ENCODE results near the gene ZNF565. TPM values are rescaled to one million over a fixed set of nuclear protein-coding genes. Genes with fewer than 3 reads are reported as not detected.

ZNF565 gene
- 1 to 10 TPM; 2.0 to 7.5 (median 4.1) TPM for total RNA-seq
- polyA plus RNA-seq = 1 to 10 TPM; 3.1 to 4.7 (median 3.5) TPM
- long read RNA-seq, donor 1, partial matches to known transcripts = 74 of 74 reads
- long read RNA-seq, donor 1, other reads (novel, unspliced or antisense) = 0 of 74 reads
- long read RNA-seq, donor 2 = 0 reads
- long read RNA-seq, donor 3, partial matches to known transcripts = 0 of 1 reads
- long read RNA-seq, donor 3, other reads (novel, unspliced or antisense) = 0 of 1 reads
- long read RNA-seq, donor 4, partial matches to known transcripts = 0 of 12 reads
- long read RNA-seq, donor 4, other reads (novel, unspliced or antisense) = 7 of 12 reads
- long read RNA-seq, donor 5, partial matches to known transcripts = 0 of 10 reads
- long read RNA-seq, donor 5, other reads (novel, unspliced or antisense) = 6 of 10 reads
- long read RNA-seq, donor 6, partial matches to known transcripts = 0 of 7 reads
- long read RNA-seq, donor 6, other reads (novel, unspliced or antisense) = 5 of 7 reads
- long read RNA-seq, donor 7 = 0 reads
- long read RNA-seq, donor 8, partial matches to known transcripts = 0 of 1 reads
- long read RNA-seq, donor 8, other reads (novel, unspliced or antisense) = 0 of 1 reads
- long read RNA-seq, donor 9, partial matches to known transcripts = 0 of 13 reads
- long read RNA-seq, donor 9, other reads (novel, unspliced or antisense) = 13 of 13 reads
- long read RNA-seq, donor 10, partial matches to known transcripts = 19 of 19 reads
- long read RNA-seq, donor 10, other reads (novel, unspliced or antisense) = 0 of 19 reads

DNA sequence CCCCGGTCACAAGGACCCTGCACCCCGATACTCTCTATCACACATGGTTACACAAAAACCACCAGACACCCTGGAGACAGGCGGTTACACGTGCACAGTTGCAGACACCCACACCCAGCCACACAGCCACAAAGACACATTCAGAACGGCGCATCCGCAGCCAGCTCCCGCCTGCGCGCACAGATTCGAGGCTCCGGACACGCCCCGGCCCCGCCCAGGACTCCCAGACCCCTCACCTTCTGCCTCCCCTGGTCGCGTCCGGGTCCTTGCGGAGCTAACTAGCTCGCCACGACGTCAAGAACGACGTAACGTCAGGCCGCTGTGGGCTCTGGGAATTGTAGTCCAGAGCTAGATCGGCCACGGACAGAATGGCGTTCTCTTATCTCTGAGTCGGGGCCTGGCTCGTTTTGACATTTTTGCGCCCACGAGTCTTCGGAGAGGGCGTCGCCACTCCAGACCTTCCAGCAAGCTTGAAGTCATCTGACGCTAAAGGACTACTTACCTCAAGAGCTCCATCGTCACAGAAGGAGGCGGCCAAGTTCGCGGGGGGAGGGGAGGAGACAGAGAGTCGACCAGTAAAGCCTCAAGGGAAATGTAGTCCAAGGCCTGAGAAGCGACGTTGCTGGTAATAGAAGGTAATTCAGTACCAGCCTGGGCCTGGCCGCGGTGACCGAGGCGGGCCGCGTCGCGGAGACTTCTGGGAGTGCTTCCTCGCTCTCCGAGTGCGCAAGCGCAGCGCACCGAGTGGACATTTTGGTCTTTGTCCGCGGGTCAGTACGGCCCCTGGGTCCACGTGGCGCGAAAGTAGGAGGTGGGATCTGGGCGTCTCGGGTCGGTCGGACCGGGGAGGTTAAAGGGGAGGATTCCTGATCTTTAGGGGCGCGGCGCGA is at the start of gene ZNF565, which contains the start of gene ZNF146:
Gene ZNF565 (minus strand): TSS at position 280 of the 890 bp plus-strand sequence. CDS start 12,680 bp downstream, outside the sequence.
Gene ZNF146 (plus strand): TSS at position 721 of the 890 bp plus-strand sequence. CDS start 21,335 bp downstream, outside the sequence.
- peak; percentile 72 to 85 for TF ChIP-seq POLR2A (IDR thresholded peaks at IDR 0.05)
- peak in 4 of 6 experiments; percentile 34 to 60 (median 44) for TF ChIP-seq CTCF (IDR thresholded peaks at IDR 0.05)
- no peaks in the 10 kb centered on the region for H3K36me3 ChIP-seq (replicated peaks in 1 of 2)
- peak within 1 kb of the TSS; percentile 60 to 93 (median 66) for H3K4me3 ChIP-seq
- H3K4me1 ChIP-seq (replicated peaks in 1 of 2) = peaks cover 12 to 19% of the 10 kb centered on the region in 2 donors
- H3K27ac ChIP-seq = peak within 1 kb of the TSS; percentile 91 to 97 (median 94)
- WGBS, 4 donors = 0 to 4% (median 1%) methylated on average over 17 to 73 of the region's 73 CpGs
- peak; percentile 96 to 99 (median 99) for DNase-seq
- intact Hi-C loops (cut with DNase I) = no loop called here
- H3K9me3 ChIP-seq (replicated peaks in 1 of 3) = no peaks in the 10 kb centered on the region
- H3K27me3 ChIP-seq = no peaks in the 10 kb centered on the region

GRCh38 chr19:36259211-36259610 is 44.7 kb upstream of the ZNF565 start:
- Histone ChIP-seq H3K36me3 (replicated peaks in 1 of 2) (no peaks in the 10 kb centered on the region), H3K9me3 (replicated peaks in 1 of 3) (no peaks in the 10 kb centered on the region), H3K4me1 (replicated peaks in 1 of 2) (no peaks in the 10 kb centered on the region), H3K4me3 (no peak overlapping the region), H3K27ac (no peak overlapping the region), H3K27me3 (no peaks in the 10 kb centered on the region)
- 94 to 97% (median 96%) methylated on average over 15 to 20 of the region's 20 CpGs for WGBS, 4 donors
- DNase-seq = peak in 1 of 7 donors; percentile 10
- TF ChIP-seq CTCF (IDR thresholded peaks at IDR 0.05) (no peak), POLR2A (IDR thresholded peaks at IDR 0.05) (no peak)
- intact Hi-C loops (cut with DNase I) = no loop called here

GRCh38 chr19:36258028-36258875 is 43.8 kb upstream of the ZNF565 start:
- 86 to 90% (median 88%) methylated on average over 24 to 29 of the region's 29 CpGs for WGBS, 4 donors
- Histone ChIP-seq H3K36me3 (replicated peaks in 1 of 2) (no peaks in the 10 kb centered on the region), H3K9me3 (replicated peaks in 1 of 3) (no peaks in the 10 kb centered on the region), H3K4me3 (peak overlapping the region in 2 of 4 donors; percentile 23 to 61), H3K27ac (no peak overlapping the region), H3K4me1 (replicated peaks in 1 of 2) (no peaks in the 10 kb centered on the region), H3K27me3 (no peaks in the 10 kb centered on the region)
- intact Hi-C loops (cut with DNase I) = no loop called here
- DNase-seq = peak in 1 of 7 donors; percentile 13
- no peak for TF ChIP-seq CTCF (IDR thresholded peaks at IDR 0.05)
- no peak for TF ChIP-seq POLR2A (IDR thresholded peaks at IDR 0.05)
